Hematopoietic multipotent progenitor cell treated with erythropoietin and hydrocortisone succinate and interleukin-3 and kit ligand, for 15 days (in vitro differentiated cells): ENCODE results near the gene SERPINE2.

Experiments used
- DNase-seq: peaks from one replicate; pipeline ENCODE4 v3.0.0-alpha.2; 2015; ENCODE audit warnings: low spot score

The SERPINE2 gene

DNA sequence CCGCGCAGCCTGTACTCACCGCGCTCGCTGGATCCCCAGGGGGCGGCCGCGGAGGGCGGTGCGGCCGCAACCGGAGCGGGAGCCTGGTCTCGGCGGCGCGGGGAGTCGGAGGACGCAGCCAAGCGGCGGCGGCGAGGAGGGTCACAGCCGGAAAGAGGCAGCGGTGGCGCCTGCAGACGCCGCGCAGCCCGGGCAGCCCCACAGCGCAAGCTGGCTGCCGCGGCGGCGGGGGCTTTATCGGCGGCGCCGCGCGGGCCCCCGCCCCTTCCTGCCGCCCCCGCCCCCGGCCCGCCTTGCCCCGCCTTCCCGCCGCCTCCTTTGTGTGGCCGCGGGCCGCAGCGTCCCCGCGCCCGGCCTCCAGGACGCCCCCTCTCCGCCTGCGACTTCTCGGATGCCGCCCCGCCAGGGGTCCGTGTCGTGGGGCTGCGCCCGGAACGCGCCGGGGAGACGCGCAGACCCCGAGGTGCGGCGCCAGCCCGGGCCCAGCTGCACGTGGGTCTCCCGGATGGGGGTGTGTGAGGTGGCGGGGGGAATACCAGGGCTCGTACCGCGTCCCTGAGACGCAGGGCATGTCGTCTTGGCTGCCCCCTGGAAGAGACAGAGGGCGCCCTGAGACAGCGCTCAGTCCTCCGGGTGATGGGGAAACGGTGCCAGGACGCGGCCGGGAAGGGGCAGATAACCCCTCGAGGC lies at the start of gene SERPINE2:
SERPINE2 (minus strand) TSS at position 207 of the 690 bp plus-strand sequence. CDS start 37,386 bp downstream, outside the sequence.
- DNase-seq = no peak

DNA sequence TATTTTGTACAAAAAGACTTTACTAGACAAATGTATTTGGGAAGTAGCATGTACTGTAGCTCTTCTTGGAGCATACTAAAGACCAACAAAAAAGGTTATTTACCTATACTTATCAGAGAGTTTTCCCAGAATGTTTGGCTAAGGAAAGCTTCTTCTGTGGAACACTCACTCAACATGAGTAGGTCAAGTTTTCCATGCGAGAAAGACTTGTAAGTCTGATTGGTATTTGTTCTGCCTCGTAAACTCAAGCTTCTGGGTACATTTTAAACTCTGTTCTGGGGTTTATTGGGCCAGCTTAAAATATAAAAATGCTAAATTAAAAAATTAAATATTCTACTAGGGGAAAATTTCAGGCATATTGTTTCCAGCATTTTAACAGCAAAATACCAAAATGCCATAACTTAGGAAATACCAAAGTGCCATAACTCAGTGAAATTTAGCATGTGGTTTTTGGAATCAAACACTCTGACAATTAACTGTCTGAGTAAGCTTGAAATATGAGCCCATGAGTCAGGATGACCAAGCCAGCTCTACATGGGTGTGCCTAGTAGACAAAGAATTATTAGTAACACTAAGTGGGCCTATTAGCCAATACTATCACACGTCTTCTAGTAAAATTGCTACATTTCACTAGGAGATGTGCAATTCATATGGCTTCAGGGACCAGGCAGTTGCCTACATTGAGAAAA lies 47.3 kb upstream of the SERPINE2 start:
- DNase-seq = no peak

DNA sequence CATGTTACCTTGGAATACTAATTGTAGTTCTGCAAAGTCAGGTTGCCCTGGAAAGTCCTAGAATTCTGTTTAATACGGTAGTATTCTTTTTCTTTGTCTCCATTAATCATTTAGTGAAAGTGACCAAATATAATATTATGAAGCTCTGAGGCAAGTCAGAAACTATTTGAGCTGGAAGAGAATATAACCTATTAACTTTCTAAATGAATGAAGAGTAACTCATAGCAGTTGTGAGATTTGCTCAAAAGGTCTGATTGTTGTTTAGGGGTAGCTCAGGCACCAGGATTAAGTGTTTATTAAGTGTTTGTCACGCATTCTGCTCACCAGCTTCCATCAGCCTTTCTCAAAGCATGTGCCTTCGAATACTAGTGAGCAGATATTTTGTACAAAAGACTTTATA lies 46.7 kb upstream of the SERPINE2 start:
- DNase-seq = no peak

GRCh38 chr2:224085246-224085645 lies 46.2 kb upstream of the SERPINE2 start:
- no peak for DNase-seq

DNA sequence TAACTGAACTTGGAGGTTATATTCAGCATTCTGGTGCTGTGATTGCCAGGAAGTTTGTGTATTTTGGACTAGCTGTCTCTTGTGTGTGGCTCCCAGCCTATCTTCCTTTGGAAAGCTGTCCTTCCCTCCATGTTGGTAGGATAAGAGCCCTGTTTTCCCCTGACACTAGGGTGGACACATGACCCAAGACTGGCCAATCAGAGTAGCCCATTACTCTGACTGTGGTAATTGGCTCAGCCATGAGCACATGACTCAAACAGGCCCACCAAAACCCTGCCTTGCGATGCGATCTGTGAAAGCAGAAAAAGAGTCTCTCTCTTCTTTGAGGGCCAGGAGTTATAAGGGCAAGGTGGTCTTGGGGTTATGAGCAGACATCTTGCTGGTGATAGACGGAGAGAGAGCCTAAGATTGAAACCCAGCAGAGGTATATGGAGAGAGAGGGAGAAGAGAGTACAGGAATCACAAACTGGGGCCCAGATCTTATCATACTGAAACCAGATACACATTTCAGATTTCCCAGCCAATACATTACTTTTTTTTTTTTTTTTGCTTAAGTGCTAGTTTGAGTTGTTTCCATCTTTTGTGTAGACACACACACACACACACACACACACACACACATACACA lies 45.3 kb upstream of the SERPINE2 start:
- no peak for DNase-seq

GRCh38 chr2:224083638-224084037 lies 44.6 kb upstream of the SERPINE2 start:
- DNase-seq = no peak

DNA sequence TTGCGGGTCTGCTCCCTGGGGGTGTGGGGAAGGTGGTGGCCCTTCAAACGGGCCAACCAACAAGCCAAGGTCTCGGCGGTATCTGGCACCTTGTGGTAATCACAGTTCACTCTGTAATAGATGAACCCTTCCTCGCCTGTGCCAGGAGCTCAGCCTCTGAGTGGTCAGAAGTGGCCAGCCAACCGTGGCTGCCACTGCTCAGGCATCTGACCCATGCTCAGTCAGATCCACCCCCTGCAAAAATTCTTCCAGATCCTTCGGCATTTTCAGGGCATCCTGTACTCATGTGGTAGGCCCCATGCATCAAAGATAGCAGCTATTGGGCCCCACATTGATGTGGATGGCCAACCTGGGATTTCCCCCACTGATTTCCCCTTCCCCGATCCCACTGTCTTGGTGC lies 39.6 kb upstream of the SERPINE2 start:
- DNase-seq = no peak

DNA sequence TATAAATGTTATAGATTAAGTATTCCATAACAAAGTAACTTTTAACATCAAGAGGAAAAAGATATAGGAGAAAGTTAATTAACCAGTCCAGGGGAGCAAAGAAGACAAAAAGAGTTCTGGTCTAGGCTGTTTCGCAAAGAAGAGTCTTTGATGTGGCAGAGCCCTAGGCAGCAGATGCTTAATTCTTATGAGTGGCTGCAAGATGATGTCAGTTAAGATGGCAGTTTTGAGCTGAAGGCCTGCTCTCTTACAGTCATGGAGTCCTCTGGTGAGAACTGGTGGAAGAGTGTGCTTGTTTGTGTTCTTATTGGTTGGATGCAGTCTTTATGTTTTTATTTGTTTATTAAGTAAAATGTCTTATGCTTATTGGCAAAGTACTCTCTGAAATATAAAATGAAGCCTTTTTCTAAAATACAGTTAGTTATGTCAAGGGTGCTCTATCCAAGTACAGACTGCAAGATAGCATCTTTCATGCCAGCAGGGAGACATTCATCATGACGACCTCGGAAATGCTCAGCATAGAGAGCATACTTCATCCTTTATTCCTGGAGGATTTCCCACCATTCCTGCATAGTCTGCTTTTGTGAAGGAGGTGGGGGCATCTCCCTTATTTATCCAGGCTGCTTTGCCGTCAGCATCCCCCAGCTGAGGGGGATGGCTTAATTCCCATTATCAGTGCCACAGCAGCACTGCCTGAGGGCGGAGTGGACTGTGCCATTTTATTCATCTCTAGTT lies 38.9 kb upstream of the SERPINE2 start:
- no peak for DNase-seq

- no peak for DNase-seq
Observed at GRCh38 chr2:224075588-224075987, 36.5 kb upstream of the SERPINE2 start.

- no peak for DNase-seq
Observed at GRCh38 chr2:224073676-224074075, 34.6 kb upstream of the SERPINE2 start.

DNA sequence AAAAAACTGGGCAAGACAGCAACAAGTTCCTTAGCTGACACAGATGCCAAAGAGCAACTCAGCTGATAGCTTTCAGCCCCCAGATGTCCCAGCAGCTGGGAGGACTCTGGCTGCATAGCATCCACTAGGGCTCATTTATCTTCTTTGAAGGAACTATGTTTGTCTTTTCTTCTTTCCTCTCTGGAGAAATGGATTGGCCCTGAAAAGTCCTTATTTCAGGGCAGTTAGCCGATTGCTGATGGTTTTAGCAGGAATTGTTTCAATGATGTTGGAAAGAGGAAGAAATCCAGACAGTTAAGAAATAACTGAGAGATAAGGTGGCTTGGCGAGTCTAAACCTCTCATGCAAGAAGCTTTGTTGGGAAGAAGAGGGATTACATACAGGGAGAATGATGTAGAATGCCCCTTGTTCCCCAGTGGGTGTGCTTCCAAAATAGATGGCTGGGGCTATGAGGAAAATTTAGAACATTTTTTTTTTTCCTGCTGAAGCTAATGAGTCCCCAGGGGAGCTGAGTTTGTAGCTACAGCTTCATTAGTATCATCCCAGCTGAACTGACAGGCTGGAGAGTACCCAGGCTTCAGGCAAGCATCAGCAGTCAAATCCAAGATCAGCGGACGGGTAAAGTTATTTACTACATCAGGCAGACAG lies 33.6 kb upstream of the SERPINE2 start:
- no peak for DNase-seq

- no peak for DNase-seq
Observed at GRCh38 chr2:224069172-224069571, 30.1 kb upstream of the SERPINE2 start.

DNA sequence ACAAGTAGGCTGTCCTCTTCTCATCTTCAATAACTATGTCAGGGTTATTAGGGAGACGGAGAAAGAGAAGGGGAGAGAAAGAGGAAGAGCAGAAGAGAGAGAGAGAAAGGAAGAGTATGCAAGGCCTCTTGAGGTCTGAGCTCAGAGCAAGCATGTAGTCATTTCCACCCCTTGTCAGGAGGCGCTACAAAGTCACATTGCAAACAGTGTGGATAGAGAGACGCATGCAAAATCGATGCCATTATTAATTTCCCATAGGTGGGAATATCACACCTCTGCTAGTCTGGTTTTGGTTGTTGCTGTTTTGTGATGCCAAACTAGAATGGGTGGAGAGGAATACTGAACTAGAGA lies 24.2 kb upstream of the SERPINE2 start:
- no peak for DNase-seq

DNA sequence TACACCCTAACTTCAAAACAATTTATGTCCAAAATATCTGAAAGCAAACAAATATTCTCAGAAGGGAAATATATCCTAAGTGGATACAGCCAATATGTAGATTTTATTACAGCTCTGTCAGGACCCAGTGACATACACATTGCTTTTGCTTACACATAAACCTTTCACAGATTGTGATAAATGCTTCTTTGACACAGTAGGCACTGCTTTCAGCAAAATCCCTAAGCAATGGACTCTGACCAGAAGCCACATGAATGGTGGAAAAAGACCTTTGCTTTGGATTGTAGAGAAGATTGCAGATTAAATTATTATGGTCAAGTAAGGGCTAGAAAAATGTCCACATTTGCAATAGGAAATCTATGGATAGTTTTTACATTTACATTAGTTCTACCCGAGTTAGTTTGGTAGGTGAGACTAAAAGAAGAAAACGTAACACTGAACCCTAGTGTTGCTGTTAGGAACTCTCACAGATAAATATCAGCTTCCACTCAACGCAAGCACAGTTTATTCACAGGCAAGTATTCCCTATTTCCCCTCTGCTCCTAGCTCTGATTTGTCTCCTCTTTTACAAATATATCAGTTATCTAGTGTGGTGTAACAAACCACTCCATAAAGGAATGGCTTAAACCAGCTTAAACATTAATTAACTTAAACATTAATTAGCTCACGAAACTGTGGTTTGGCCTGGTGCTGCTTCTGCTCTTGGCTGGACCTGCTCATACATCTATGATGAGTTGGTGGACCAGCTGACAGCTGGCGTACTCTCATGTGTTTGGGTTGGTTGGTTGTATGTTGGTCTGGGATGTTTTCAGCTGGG lies 23.6 kb upstream of the SERPINE2 start:
- DNase-seq = no peak

DNA sequence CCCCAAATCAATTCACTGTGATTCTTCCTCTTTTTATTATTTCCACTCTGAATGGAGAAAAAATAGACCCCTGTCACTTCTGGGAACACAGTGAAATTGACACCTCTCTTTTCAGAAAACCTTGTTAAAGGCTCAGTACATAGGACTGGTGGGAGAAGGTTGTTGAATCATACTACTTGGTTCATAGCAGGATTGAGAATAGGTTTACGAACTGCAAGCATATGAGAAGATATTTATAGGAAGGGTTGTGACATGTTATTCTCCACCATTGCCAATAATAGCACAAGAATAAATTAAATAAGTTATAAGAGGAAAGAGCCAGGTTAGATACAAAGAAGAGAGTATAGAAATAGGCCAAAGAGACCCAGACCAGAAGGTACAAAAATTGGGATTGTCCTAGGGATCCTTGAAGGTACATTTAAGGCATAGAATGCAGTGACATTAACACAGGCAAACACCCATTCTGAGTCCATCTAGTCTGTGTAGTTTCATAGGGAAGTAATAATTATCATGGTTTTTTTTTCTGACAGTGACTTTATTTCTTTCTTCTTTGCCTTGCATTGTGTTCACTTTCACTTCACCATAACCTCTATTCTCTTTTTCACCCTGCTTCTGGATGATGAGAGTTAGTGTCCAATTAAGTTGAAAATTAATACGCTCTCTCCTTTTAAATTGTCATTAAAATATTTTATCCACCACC lies 21.8 kb upstream of the SERPINE2 start:
- DNase-seq = no peak

GRCh38 chr2:224059178-224059577 lies 20.1 kb upstream of the SERPINE2 start:
- no peak for DNase-seq

DNA sequence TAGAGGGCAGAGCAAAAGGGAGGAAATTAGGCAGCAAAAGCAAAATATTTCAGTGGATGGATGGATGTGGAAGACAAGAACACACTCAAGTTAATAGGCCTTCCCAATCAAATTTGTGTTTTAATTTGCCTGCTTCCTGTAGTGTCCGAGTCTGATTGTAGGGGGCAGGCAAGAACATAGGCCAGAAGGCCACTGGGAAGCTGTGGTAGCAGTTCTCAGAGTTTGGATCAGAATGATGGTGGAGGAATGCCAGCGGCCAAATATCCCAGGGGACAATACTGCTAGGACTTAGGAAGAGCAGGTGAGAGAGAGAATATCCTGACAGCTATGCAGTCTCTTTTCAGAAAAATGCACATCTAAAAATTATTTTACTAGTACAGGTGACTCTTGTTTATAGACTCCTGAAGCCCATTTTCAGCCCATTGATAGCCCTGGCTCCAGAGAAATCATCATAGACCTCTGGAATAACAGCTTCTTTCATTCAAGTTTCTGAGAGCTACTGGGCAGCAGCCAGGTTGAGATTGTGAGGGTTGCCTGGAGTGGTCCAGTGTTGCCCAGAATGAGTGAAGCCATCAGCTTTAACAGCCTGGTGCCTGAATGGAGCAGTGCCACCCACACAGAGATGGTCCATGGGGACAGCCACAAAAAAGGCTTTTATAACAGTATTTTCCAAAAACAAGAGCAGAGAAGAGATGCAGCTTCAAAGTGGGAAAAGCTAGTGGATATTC lies 19.1 kb upstream of the SERPINE2 start:
- DNase-seq = no peak

GRCh38 chr2:224056889-224057288 lies 17.8 kb upstream of the SERPINE2 start:
- no peak for DNase-seq

DNA sequence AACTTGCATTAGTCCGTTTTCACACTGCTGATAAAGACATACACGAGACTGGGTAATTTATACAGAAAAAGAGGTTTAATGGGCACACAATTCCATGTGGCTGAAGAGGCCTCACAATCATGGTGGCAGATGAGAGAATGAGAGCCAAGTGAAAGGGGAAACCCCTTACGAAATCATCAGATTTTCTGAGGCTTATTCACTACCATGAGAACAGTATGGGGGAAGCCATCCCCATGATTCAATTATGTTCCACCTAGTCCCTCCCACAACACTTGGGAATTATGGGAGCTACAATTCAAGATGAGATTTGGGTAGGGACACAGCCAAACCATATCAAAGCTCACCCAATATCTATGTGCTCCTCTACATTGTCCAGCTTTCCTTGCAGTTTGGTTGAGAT lies 16.0 kb upstream of the SERPINE2 start:
- no peak for DNase-seq

- DNase-seq = no peak
Observed at GRCh38 chr2:224046752-224047151, 7.7 kb upstream of the SERPINE2 start.
